K562 (cell line): ENCODE data around the gene RMI1. TPM values are rescaled to one million over a fixed set of nuclear protein-coding genes. Genes with fewer than 3 reads are reported as not detected.

Experiments used
- ATAC-seq: fragments of 200-7000 bp; cut with Tn5 transposase; 3 replicates; pipeline ENCODE4 v1.9.1; 2020; ENCODE audit warnings: moderate library complexity
- BruUV-seq: library from RNA; stranded (reverse); fragments of 400-500 nt; replicated peaks from 2 replicates; lab custom pipeline; 2021; lab: Mats Ljungman, UMichigan
- CTCF ChIA-PET: fragments of 300-600 bp; formaldehyde crosslinking; extraction: SDS; loops from one replicate; lab custom pipeline; 2021; ENCODE audit warnings: low intra/inter-chr PET ratio; lab: Yijun Ruan, JAX
- POLR2A ChIA-PET: fragments of 300-600, 350-650 bp; sonication (Branson Sonifier 250); formaldehyde crosslinking; extraction: SDS; loops from one replicate; lab custom pipeline; 2021; ENCODE audit warnings: antibody characterized with exemption, inconsistent platforms; lab: Yijun Ruan, JAX
- DNase-seq, 4 experiments: peaks; one replicate each; pipeline versions ENCODE4 v3.0.0 to v3.0.0-alpha.2; 2011 to 2018; ENCODE audit warnings: low spot score in 3 of 4, mixed read lengths in 3 of 4; ENCODE audit errors: extremely low read depth in 1 of 4
- FAIRE-seq: peaks from 2 replicates; lab custom pipeline; 2011; peaks lifted over from hg19 to GRCh38; lab: Jason Lieb, UNC
- H2AFZ ChIP-seq: 2 replicates; pipeline ENCODE4 v1.6.0; 2011; ENCODE audit warnings: low read depth, low read length, control low read depth, inconsistent platforms
- H3K27ac ChIP-seq: fragments of 200-600 bp; 3 replicates; pipeline ENCODE4 v1.8.0; 2011; ENCODE audit warnings: low read depth, mild to moderate bottlenecking, control low read depth, inconsistent platforms, low read length, moderate library complexity, mixed read lengths; ENCODE audit errors: extremely low read depth
- H3K27me3 ChIP-seq, 2 experiments: fragments of 300-600 bp in 1 of 2; 2 replicates in 1 of 2; 3 replicates in 1 of 2; pipeline versions ENCODE4 v1.6.0 to v1.8.0; 2011; ENCODE audit warnings: inconsistent platforms in 2 of 2, low read length in 2 of 2, mild to moderate bottlenecking in 1 of 2, mixed read lengths in 1 of 2, moderate library complexity in 1 of 2; ENCODE audit not compliant: control insufficient read depth in 2 of 2, insufficient read depth in 2 of 2
- H3K36me3 ChIP-seq: fragments of 300-600 bp; 3 replicates; pipeline ENCODE4 v1.8.0; 2011; ENCODE audit warnings: mild to moderate bottlenecking, low read length, inconsistent platforms; ENCODE audit not compliant: control insufficient read depth, insufficient read depth
- H3K4me1 ChIP-seq, 2 experiments: fragments of 200-600 bp in 1 of 2; replicated peaks in 1 of 2; 2 replicates in 1 of 2; 3 replicates in 1 of 2; pipeline versions ENCODE4 v1.5.1 to v1.8.0; 2011; ENCODE audit warnings: inconsistent platforms in 2 of 2, low read length in 2 of 2, mild to moderate bottlenecking in 1 of 2, mixed read lengths in 1 of 2, moderate library complexity in 1 of 2; ENCODE audit not compliant: control insufficient read depth in 2 of 2, insufficient read depth in 2 of 2
- H3K4me2 ChIP-seq: 2 replicates; pipeline ENCODE4 v1.6.1; 2011; ENCODE audit warnings: low read length, control low read depth, inconsistent platforms, mixed read lengths; ENCODE audit not compliant: insufficient read depth
- H3K4me3 ChIP-seq: fragments of 200-600 bp; sonication (generic), shearing (Covaris generic); 2 replicates; pipeline ENCODE4 v1.5.1; 2016; ENCODE audit warnings: control low read depth, inconsistent platforms
- H3K79me2 ChIP-seq: fragments of 200-600 bp; 3 replicates; pipeline ENCODE4 v1.8.0; 2011; ENCODE audit warnings: low read length, inconsistent platforms; ENCODE audit not compliant: control insufficient read depth, insufficient read depth
- H3K9ac ChIP-seq, 2 experiments: 2 replicates each; pipeline versions ENCODE4 v1.6.0 to v1.6.1; 2011; ENCODE audit warnings: low read depth in 2 of 2, low read length in 2 of 2, control low read depth in 1 of 2, inconsistent platforms in 1 of 2, mild to moderate bottlenecking in 1 of 2, mixed read lengths in 1 of 2; ENCODE audit not compliant: insufficient read depth in 1 of 2
- H3K9me1 ChIP-seq: one replicate; pipeline ENCODE4 v1.6.0; 2011; ENCODE audit warnings: inconsistent platforms, mild to moderate bottlenecking, low read length, moderate library complexity; ENCODE audit not compliant: control insufficient read depth, insufficient read depth
- H3K9me3 ChIP-seq: replicated peaks from 2 replicates; pipeline ENCODE4 v1.5.1; 2011; ENCODE audit warnings: low read depth, low read length, inconsistent platforms; ENCODE audit not compliant: control insufficient read depth, insufficient read depth
- H4K20me1 ChIP-seq: replicated peaks from 2 replicates; pipeline ENCODE4 v1.6.1; 2011; ENCODE audit warnings: low read length, inconsistent platforms, mixed read lengths; ENCODE audit not compliant: control insufficient read depth, insufficient read depth
- CTCF ChIP-seq, 3 experiments: IDR thresholded peaks in 2 of 3; conservative IDR thresholded peaks in 1 of 3; 2 replicates each; pipeline ENCODE4 v1.5.1; 2011 to 2012; ENCODE audit warnings: low read length in 3 of 3, mild to moderate bottlenecking in 3 of 3, control low read depth in 2 of 3, improper control_type of control experiment in 1 of 3, inconsistent platforms in 1 of 3, low read depth in 1 of 3, mixed read lengths in 1 of 3, moderate library complexity in 1 of 3; ENCODE audit not compliant: insufficient read depth in 2 of 3
- RAD21 ChIP-seq, 2 experiments: fragments of 250-450 bp in 1 of 2; fragments of 450-650 bp in 1 of 2; sonication (Bioruptor Pico) in 1 of 2; formaldehyde crosslinking in 1 of 2; IDR thresholded peaks in 1 of 2; conservative IDR thresholded peaks in 1 of 2; 2 replicates each; pipeline versions ENCODE4 v1.4.0 to v1.8.0; 2020 to 2022; ENCODE audit warnings: mild to moderate bottlenecking in 2 of 2, moderate library complexity in 1 of 2
- REST ChIP-seq, 2 experiments: fragments of 450-650 bp; formaldehyde crosslinking in 1 of 2; IDR thresholded peaks; 2 replicates each; pipeline versions ENCODE4 v1.4.0 to v1.6.1; 2014 to 2020; ENCODE audit warnings: mild to moderate bottlenecking in 2 of 2, borderline replicate concordance in 1 of 2, low read depth in 1 of 2
- SMC3 ChIP-seq: conservative IDR thresholded peaks from 2 replicates; pipeline ENCODE4 v1.6.1; 2011; ENCODE audit warnings: low read depth, low read length, improper control_type of control experiment; ENCODE audit not compliant: insufficient read depth
- ZNF436 ChIP-seq: fragments of 250-450, 450-650 bp; sonication (Bioruptor Pico); formaldehyde crosslinking; IDR thresholded peaks from 2 replicates; pipeline ENCODE4 v1.7.0; 2020; ENCODE audit warnings: mild to moderate bottlenecking
- WGBS: fragments of 100-300 bp; shearing (Covaris generic); methylation state at CpG from one replicate; pipeline ENCODE4 v1.1.6; 2016; ENCODE audit warnings: low coverage, mixed read lengths; ENCODE audit not compliant: insufficient coverage; ENCODE audit errors: missing lambda C conversion rate; 5-methylcytosine and 5-hydroxymethylcytosine counted together
- in situ Hi-C: fragments of 300-500 bp; cut with MboI; formaldehyde crosslinking; loops from 4 replicates; pipeline ENCODE4 v1.15.0; 2018; ENCODE audit warnings: inconsistent platforms, mixed read lengths
- intact Hi-C: fragments of 100-400 bp; cut with micrococcal nuclease; formaldehyde crosslinking; loops from 2 replicates; pipeline ENCODE4 v1.14.2; 2022
- polyA plus RNA-seq, 8 experiments: library from polyadenylated mRNA; depleted of rRNA in 4 of 8; stranded (reverse) in 5 of 8; unstranded in 3 of 8; fragments of >200 nt; fragmentation: Nextera tagmentation in 2 of 8; fragmentation: Illumina TruSeq in 1 of 8; extraction: Ambion mirVana in 2 of 8; extraction: Trizol in 1 of 8; gene quantifications; 2 replicates each; pipeline versions ENCODE4 v1.2.1 to v1.2.3, GENCODE V29; 2011 to 2014; ENCODE audit warnings: inconsistent platforms in 1 of 8, missing spikeins in 1 of 8
- total RNA-seq, 7 experiments: library from RNA; depleted of rRNA in 6 of 7; stranded (reverse); fragments of >200 nt in 6 of 7; fragmentation: Illumina TruSeq in 2 of 7; extraction: Trizol in 2 of 7; gene quantifications; 2 replicates each; pipeline versions ENCODE4 v1.2.1 to v1.2.3, GENCODE V29; 2011 to 2021; ENCODE audit warnings: low replicate concordance in 1 of 7

RMI1 gene
- total and polyA plus RNA-seq, 9 of the 15 experiments (the other 6 are each of a cell fraction or from before 2014, with no cell fraction given) = 3.0 to 17.4 (median 10.6) TPM

- no peak overlapping the region for H3K4me2 ChIP-seq
- CTCF ChIA-PET = interaction anchor here (1.8 to 2.5 kb wide), 3 partner anchors 323 to 377 kb away, joined by 6 to 34 read pairs (median 10); no protein-coding TSS in a partner anchor
Observed at GRCh38 chr9:83937861-83938455, 42.6 kb upstream of the RMI1 start.

More at GRCh38 chr9:83937861-83938455, 42.6 kb upstream of the RMI1 start:
- Histone ChIP-seq H3K9ac (no peak overlapping the region), H4K20me1 (no peaks in the 10 kb centered on the region), H3K36me3 (peaks cover 46% of the 10 kb centered on the region; the same call in 1 of the 3 replicates), H3K79me2 (no peaks in the 10 kb centered on the region), H3K4me3 (no peak overlapping the region), H3K9me1 (no peaks in the 10 kb centered on the region), H3K4me1 (no peaks in the 10 kb centered on the region), H3K27me3 (no peaks in the 10 kb centered on the region), H2AFZ (no peak overlapping the region), H3K27ac (no peak overlapping the region), H3K9me3 (no peaks in the 10 kb centered on the region)
- 7% methylated on average over 1 of the region's 1 CpG for WGBS
- BruUV-seq = no TSS peak
- POLR2A ChIA-PET = interaction anchor here (1.0 kb wide), 1 partner anchor 323 kb away, joined by 3 read pairs; no protein-coding TSS in a partner anchor
- intact Hi-C loops = loop anchor here (1.0 kb wide), 2 partner anchors 235 to 323 kb away; no protein-coding TSS in a partner anchor
- in situ Hi-C loops = loop anchor here (5.0 kb wide), 1 partner anchor 324 kb away; no protein-coding TSS in a partner anchor
- peak; percentile 52; the same call in 1 of the 2 replicates for TF ChIP-seq REST (IDR thresholded peaks at IDR 0.05; ENCODE audit: borderline replicate concordance)
- no peak for TF ChIP-seq REST (CRISPR knock-in tag; IDR thresholded peaks at IDR 0.05; ENCODE audit: low read depth)
- TF ChIP-seq RAD21 (CRISPR knock-in tag; conservative IDR thresholded peaks at IDR 0.05 in 1 of 2, IDR thresholded peaks at IDR 0.05 in 1 of 2) = peak; percentile 61 to 67
- no peak for TF ChIP-seq ZNF436 (CRISPR knock-in tag)
- peak; percentile 40; the same call in 1 of the 2 replicates for TF ChIP-seq SMC3
- TF ChIP-seq CTCF (IDR thresholded peaks at IDR 0.05 in 2 of 3, conservative IDR thresholded peaks at IDR 0.05 in 1 of 3; ENCODE audit: insufficient read depth in 2 of 3, low read depth in 1 of 3, low read length in 3 of 3) = peak; percentile 43 to 67 (median 57); a peak in 5 of 6 replicates
- FAIRE-seq (peak; percentile 85), DNase-seq (peak; percentile 41 to 63 (median 52)), ATAC-seq (peak; percentile 84)
